Bone marrow (tissue), 2 donors: Measurements from ENCODE around the gene LLGL1.

Experiments
- DNase-seq, 2 donors: peaks; one replicate each; lab custom pipeline; 2025; lab: John Stamatoyannopoulos, UW

The LLGL1 gene

DNA sequence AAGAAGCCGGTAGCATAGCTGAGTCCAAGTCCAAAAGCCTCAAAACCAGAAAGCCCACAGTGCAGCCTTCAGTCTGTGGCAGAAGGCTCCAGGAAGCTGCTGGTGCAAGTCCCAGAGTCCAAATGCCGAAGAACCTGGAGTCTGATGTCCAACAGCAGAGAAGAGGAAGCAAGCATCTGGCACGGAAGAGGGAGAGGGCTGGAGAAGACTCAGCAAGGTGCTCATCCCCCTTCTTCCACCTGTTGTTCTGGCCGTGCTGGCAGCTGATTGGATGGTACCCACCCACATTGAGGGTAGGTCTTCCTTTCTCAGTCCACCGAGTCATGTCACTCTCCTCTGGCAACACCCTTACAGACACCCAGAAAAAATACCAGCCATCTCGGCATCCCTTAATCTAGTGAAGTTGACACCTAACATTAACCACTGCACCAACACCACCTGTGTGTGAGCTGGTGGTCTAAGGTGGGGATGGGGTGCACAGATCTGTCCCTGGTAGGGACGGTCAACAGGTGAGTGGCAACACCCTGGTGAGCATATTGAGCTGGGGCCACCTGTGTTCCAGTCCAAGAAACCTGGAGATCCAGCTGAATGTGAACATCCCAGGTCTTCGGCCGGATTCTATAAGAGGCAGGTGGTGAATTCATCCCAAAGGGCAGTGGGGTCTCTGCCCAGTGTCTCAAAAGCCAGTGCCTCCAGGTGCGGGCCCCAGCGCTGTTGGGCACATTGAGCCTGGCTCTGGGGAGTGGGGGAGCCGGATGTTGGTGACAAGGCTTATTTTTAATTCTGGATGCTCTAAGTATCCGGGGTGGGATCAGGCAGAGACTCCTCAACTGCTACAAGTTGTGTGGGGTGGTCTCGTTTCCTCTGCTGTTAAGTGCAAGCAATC lies 44.9 kb downstream of the LLGL1 start:
- no peak for DNase-seq

DNA sequence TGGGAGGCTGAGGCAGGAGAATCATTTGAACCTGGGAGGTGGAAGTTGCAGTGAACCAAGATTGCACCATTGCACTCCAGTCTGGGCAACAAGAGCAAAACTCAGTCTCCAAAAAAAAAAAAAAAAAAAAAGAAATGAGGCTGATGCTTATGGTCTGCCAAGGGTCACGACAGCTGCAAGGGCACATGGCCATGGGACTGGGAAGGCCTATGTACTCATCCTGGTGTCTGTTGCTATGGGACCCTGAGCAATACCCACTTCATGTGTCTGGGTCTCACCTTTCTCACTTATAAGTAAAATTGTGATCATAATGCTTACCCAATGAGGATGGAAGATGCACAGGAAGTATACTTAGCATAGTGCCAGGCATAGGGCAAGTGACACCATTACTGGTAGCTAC lies 51.6 kb downstream of the LLGL1 start:
- DNase-seq = no peak

DNA sequence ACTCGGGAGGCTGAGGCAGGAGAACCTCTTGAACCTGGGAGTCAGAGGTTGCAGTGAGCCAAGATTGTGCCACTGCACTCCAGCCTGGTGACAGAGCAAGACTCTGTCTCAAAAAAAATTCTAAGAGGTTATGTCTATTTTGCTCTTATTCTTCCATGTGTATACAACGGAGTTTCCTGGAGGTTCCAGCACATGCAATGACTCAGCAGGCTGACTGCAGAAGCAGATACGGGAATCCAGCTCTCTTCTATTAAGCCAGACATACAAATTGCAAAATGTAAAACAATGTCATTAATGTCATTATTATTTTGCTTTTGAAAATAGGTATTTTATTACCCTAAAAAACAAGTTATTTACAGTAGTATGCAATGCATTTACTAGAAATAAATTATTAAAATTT lies 53.4 kb downstream of the LLGL1 start:
- no peak for DNase-seq

DNA sequence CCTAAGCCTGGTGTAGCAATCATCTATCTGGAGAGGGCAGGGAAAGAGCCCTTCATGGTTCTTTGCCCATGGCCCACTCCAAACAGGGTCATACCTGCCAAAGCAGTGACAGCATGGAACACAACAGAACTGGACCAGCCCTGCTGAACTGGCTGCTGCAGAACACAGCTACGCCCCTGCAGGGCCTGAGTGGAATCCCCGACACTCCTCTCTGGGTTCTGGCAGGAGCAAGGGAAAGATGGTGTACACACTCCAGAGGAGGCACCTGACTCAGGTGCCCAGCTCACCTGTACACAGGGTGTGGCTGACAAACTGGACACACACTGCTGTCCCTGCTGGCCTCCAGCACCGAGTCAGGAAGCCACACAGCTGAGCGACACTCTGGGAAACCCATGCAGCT lies 54.8 kb downstream of the LLGL1 start:
- no peak for DNase-seq

DNA sequence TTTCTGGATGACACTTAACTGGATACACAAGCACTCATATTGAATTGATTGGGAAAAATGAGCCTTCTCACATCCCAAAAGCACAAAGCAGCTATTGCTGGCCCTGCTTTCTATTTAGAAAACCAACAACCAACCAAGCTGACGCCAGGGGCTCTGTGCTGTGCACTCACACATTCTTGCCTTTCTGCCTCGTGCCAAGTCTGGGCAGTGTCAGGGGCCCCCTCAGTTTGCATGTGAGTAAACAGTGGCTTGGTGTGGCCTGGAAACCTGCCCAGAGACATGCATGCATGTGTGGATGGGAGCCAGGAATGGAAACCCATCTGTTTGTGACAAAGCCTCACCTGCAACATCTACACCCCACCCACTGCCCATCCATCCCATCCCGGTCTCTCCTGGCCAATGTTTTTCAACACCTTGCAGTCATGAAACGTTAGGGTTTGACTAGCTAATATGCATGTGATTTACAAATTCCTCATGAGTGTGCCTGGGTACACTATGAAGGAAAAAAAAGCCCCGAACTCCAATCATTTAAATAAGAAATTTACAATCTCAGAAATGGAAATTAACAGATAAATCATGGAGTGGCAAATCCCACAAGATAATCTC lies 55.4 kb downstream of the LLGL1 start:
- DNase-seq = no peak

DNA sequence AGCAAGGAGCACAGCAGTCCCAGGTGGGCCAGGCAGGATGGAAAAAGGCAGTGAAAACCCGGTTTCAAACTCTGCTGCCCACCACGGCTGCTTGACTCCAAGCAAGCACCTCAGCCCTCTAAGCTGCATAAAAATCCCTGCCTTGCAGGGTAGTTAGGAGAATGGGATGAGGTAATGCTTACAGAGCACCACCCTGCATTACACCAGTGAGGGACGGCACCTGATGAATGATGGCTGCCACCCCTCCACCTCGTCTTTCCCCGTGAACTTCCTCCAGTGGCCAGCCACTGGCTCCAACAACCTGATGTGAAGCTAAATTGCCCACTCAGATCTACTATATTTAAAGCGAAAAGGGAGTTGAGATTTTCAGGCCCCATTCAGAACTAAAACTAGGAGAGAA lies 56.4 kb downstream of the LLGL1 start:
- DNase-seq = no peak

DNA sequence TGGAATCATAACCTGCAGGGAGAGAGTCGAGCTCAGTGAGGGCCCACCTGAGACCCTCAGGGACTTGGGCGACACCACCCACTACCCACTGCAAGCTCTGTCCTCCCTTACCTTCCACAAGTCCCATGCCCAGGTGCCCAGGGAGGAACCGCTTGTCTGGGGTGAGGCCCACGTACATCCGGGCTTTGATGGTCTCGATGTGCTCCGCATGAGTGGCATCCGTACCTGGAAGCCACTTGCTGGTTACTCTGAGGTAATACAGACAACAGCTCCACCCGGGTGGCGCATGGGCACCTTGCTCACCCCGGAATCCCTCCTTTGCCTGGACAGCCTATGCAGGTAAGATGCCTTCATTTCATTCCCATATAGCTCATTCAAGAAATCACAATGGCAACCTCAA lies 59.9 kb downstream of the LLGL1 start:
- DNase-seq = no peak

DNA sequence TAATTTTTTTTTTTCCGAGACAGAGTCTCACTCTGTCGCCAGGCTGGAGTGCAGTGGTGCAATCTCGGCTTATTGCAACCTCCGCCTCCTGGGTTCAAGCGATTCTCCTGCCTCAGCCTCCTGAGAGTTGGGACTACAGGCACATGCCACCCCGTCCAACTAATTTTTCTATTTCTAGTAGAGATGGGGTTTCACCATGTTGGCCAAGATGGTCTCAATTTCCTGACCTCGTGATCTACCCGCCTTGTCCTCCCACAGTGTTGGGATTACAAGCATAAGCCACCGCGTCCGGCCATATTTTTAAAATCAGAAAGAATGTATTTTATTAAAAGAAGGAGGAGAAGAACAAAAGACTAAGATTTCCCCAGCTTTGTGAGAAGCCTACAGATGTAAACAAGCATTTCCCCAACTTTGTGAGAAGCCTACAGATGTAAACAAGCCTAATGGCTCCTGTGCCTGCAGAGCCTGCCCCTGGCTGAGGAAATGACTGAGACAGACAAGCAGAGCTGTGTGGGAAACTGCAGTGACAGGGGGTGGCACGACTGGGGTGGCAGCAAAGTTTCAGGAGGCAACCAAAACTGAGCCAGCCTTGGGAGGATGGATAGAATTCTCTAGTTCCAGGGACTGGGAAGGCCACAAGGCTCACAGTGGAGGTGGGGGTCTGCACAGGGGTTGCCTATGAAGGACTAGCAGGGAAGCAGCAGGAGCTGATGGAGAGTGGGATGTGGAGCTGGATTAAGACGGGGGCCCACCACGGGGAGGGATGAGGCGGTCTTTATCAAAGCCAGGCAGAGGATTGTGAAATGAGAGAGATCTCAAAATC lies 66.5 kb downstream of the LLGL1 start:
- DNase-seq = no peak
